Fibroblast of mammary gland (primary cell): ENCODE data around the gene TUFT1.

Experiments
- DNase-seq: peaks from one replicate; pipeline ENCODE4 v3.0.0-alpha.2; 2010; ENCODE audit warnings: low read depth
- H3K4me3 ChIP-seq: 2 replicates; pipeline ENCODE4 v1.5.1; 2011; ENCODE audit warnings: low read depth, mild to moderate bottlenecking, low read length, moderate library complexity; ENCODE audit not compliant: control insufficient read depth
- TF ChIP-seq, protein P1 (sequence below): conservative IDR thresholded peaks from 2 replicates; pipeline ENCODE4 v1.5.1; 2011; ENCODE audit warnings: low read depth, low read length, inconsistent platforms; ENCODE audit not compliant: control insufficient read depth, insufficient read depth

TUFT1 gene

GRCh38 chr1:151621351-151621750 is 81.2 kb downstream of the TUFT1 start:
- H3K4me3 ChIP-seq, result no peak overlapping the region
- TF ChIP-seq, protein P1, sequence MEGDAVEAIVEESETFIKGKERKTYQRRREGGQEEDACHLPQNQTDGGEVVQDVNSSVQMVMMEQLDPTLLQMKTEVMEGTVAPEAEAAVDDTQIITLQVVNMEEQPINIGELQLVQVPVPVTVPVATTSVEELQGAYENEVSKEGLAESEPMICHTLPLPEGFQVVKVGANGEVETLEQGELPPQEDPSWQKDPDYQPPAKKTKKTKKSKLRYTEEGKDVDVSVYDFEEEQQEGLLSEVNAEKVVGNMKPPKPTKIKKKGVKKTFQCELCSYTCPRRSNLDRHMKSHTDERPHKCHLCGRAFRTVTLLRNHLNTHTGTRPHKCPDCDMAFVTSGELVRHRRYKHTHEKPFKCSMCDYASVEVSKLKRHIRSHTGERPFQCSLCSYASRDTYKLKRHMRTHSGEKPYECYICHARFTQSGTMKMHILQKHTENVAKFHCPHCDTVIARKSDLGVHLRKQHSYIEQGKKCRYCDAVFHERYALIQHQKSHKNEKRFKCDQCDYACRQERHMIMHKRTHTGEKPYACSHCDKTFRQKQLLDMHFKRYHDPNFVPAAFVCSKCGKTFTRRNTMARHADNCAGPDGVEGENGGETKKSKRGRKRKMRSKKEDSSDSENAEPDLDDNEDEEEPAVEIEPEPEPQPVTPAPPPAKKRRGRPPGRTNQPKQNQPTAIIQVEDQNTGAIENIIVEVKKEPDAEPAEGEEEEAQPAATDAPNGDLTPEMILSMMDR, result no peak
- no peak for DNase-seq

- no peak overlapping the region for H3K4me3 ChIP-seq
- TF ChIP-seq, protein P1, result no peak
- no peak for DNase-seq
Measured at GRCh38 chr1:151624783-151625182, 84.7 kb downstream of the TUFT1 start.

DNA sequence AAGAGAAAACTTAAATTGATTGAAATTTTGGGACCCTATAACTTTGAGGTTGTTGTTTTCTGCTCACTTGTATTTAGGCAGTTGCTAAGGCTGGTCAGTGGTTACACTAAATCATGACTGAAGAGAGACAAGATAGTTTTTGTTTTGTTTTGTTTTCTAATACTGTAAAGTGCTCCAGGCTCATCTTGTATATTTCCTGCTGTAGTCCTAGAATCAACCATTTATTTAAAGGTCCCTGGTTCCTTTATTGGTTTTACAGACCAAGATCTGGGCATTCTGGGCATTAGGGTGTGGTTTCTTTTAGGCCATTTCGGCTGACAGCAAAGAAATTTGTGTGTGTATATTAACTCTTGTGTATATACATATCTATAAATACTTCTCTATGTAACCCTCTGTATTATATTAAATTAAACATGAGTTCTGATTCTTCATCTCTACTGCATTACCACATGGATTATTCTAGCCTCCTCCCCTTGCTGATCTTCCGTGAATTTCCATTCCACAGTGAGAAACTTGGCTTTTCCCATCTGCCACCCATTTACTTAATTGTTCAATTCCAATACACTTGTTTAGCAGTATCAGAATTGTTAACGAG is 86.7 kb downstream of the TUFT1 start:
- no peak for DNase-seq
- TF ChIP-seq, protein P1, result no peak
- no peak overlapping the region for H3K4me3 ChIP-seq

- TF ChIP-seq, protein P1, result no peak
- no peak for DNase-seq
- H3K4me3 ChIP-seq, result no peak overlapping the region
Measured at GRCh38 chr1:151629278-151629677, 89.2 kb downstream of the TUFT1 start.
